Iris pigment epithelial cell (primary cell): ENCODE results near the gene SMC1B.
A peak's percentile ranks its signal among the peaks of the same experiment; 100 is the strongest.
"Not testable (repeated sequence)": the region's sequence is repeated elsewhere in the genome, so short reads cannot be mapped to it uniquely, and the experiment has no call there.

ENCODE experiments used
- DNase-seq: peaks from one replicate; pipeline ENCODE4 v3.0.0-alpha.2; 2011; ENCODE audit warnings: low read depth

Gene SMC1B

GRCh38 chr22:45445031-45445710 is 31.8 kb upstream of the SMC1B start:
- DNase-seq, result no peak

DNA sequence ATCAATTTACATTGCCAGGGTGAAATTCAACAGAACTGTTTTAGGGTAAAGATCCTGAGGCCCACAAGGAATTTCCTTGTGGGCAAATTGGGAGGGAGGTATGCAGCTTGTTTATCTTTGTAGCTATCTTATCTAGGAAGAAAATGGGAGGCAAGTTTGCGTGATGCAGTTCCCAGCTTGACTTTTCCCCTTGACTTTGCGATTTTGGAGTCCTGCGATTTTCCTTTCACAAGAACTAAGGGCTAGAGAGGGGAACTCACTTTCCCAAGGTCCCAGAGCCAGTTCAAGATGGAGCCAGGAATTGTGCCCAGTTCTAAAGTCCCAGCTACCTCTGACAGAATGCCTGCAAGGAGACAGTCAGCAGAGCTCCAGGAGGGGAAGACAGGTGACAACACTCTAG is 30.8 kb upstream of the SMC1B start:
- no peak for DNase-seq

DNA sequence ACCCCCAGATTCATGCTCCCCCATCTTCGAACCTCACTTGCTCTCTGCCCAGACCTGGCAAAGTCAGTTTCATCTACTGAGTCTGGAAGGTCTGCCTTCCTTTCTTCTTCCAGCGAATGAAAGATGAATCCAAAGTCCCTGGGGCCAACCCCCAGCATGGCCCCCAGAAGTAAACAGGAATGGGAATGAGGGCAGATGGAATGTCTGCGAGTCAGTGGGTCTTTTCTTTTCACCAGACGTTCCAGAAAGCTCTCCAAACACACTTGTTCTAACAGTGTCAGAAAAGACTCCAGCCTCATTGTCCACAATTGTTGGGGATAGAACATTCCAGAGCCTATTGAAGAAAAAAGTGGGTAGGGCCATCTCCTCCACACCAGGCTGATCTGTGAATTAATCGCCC is 28.7 kb upstream of the SMC1B start:
- DNase-seq, result no peak

GRCh38 chr22:45441138-45441537 is 27.7 kb upstream of the SMC1B start:
- DNase-seq, result peak; percentile 62

DNA sequence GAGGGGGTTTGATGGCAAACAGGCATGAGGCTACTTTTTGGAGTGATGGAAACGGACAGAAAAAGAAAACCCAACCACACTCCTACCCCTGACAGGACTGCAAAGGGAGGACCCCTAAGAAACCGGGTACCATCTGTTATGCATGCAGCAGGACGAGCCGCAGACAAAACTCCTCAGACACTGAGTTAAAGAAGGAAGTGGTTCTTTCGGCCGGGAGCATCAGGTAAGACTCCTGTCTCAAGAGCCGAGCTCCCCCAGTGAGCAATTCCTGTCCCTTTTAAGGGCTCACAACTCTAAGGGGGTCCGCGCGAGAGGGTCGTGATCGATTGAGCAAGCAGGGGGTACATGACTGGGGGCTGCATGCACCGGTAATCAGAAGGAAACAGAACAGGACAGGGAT is 27.3 kb upstream of the SMC1B start:
- not testable (repeated sequence) for DNase-seq

- DNase-seq, result no peak
Observed at GRCh38 chr22:45438336-45438735, 24.9 kb upstream of the SMC1B start.

DNA sequence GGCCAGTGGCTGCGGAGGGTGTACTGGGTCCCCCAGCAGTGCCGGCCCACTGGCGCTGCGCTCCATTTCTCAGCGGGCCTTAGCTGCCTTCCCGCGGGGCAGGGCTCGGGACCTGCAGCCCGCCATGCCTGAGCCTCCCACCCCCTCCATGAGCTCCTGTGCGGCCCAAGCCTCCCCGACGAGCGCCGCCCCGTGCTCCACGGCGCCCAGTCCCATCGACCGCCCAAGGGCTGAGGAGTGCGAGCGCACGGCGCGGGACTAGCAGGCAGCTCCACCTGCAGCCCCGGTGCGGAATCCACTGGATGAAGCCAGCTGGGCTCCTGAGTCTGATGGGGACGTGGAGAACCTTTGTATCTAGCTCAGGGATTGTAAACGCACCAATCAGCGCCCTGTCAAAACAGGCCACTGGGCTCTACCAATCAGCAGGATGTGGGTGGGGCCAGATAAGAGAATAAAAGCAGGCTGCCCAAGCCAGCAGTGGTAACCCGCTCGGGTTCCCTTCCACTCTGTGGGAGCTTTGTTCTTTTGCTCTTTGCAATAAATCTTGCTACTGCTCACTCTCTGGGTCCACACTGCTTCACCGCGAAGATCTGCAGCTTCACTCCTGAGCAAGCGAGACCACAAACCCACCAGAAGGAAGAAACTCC is 23.6 kb upstream of the SMC1B start:
- DNase-seq, result not testable (repeated sequence)

DNA sequence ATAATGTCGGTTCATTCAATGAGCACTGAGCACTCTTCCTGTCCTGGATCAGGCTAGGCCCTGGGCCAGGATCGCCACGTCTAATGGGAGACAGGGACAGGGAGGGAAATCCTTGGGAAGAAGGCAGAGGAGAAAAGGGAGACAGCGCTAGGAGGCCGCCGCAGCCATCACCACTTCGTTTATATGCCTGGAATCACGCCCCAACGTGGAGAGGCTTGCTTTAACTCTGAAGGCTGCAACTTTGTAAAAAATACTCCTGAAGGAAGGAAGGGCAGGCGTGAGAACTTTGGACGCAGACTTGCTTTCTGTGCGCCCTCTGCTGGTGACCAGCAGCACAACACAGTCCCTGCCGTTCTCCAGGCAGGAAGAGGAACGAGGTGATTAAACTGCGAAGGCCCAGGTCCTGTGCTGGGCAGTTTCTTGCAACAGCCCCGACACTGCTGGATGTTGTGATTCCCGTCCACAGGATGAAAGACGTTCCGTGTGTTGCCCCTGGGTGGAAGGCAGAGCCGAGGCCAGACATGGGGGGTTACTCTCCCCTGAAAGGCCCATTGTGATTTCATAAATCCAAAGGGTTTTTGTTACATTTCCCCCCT is 22.2 kb upstream of the SMC1B start:
- DNase-seq, result peak; percentile 87

DNA sequence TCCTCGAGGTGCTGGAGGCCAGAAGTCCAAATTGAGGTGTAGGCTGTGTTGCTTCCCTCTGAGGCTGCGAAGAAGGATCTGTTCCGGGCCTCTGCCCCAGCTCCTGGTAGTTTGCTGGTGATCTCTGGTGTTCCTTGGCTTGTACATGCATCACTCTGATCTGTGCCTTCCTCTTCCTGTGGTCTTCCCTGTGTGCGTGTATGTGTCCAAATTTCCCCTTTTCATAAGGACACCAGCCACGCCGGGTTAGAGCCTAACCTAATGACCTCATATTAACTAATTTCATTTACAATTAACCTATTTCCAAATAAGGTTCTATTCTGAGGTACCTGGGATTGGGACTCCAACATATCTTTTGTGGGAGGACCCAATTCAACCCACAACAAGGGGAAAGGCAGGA is 21.6 kb upstream of the SMC1B start:
- no peak for DNase-seq

DNA sequence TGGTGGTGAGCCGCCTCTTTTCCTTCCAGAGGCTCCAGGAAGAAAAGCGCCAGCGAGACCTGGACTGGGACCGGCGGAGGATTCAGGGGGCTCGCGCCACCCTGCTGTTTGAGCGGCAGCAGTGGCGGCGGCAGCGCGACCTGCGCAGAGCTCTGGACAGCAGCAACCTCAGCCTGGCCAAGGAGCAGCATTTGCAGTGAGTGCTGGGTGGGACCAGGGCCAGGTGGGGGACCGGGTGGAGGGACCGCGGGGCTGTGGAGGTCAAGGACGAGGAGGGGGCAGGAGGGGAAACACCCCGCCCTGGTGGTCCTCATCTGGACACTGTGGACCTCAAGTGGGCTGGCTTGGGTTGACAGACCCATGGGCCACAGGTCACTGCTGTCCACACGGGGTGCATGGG is 17.5 kb upstream of the SMC1B start:
- no peak for DNase-seq

DNA sequence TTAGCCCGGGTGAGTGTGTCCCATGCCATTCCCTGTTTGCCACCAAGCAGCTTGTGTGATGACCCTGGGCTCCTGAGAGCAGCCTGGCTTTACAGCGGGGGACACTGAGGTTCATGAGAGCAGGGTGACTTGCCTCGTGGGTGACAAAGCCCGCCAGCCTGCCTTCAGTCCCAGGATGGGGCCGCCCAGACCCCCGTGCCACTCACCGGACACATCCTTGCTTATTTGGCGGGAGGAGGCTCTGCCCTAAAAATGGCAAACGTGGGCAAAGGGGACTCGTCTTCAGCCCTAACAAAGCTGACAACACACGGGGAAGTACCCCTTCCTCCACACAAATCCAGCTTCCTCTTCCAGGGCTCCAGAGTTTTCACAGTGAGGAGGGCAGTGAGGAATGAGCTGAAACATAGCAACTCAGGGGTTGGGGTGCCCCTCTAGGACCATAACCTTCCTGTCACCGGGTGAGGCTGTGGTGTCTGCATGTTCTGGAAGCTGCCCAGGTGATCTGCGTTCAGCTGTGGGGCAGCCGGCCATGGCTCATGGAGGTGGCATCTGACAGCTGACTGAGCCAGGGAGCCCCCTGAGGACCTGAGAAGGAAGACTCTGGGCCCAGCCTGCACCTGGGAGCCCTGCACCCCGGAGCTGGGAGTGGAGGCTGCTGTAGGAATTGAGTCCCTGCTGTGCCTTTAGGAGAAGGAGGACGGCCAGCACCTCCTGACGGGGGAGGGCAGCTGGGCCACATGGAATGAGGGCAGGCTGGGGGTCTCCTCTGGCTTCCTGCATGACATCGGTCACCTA is 16.8 kb upstream of the SMC1B start:
- no peak for DNase-seq

GRCh38 chr22:45429424-45429823 is 16.0 kb upstream of the SMC1B start:
- no peak for DNase-seq

DNA sequence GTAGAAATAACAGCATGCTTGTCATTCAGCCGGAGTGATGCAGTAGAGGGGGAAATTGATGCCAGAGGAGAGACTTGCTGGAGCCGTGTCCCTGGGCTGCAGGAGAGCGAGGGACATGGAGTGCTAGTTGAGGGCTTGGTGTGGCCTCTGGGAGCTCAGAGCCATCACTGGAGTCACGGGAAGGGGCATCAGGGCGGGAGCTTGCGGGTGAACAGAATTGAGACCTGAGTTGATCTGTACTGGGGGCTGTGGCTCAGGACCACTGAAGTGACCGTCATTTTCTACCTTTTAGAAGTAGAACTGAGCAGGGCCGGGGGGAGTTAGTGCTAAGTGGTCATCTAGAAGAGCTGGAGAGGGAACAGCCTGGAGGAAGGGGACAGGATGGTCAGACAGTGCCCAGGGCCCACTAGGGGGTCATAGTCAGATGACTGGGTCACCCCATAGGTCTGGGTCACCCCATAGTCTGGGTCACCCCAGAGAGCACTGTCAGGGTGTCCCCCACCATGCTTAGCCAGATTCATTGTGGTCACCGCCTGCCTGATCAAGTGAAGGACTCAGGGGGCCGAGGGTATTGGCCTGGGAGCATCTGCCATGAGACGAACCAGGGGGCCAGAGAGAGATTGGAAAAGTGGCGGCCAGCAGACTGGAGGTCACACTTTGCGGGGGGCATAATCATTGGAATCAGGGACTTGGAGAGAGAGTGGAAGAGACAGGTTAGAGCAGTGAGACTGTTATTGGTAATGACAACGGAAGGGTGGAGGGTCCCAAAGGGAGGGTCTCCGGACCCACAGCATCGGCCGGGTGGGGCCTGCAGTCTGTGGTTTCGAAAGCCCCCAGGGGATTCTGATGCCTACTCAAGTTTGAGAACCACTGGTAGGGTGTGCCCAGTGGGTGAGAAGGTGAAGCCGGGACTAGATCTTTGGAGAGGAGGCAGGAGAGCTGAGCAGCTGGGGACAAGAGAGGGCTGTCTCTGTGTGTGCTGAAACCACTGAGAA is 15.3 kb upstream of the SMC1B start:
- DNase-seq, result no peak

DNA sequence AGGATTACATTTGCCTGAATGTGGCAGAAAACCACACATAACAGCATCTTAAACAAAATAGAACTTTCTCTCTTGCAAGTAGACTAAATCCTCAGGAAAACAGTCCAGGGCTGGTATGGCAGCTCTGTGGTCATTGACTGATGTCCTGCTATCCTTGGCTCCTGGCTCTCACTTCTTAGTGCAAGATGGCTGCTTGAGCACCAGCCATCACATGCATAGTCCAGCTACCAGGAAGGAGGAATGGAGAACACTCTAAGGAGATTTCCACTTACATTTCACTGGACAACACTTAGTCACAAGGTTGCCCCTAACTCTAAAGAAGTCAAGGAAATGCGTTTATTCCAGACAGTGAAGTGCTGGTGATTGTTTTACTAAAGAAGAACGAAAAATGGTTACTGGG is 13.7 kb upstream of the SMC1B start:
- DNase-seq, result no peak

- no peak for DNase-seq
Observed at GRCh38 chr22:45426387-45426786, 13.0 kb upstream of the SMC1B start.

DNA sequence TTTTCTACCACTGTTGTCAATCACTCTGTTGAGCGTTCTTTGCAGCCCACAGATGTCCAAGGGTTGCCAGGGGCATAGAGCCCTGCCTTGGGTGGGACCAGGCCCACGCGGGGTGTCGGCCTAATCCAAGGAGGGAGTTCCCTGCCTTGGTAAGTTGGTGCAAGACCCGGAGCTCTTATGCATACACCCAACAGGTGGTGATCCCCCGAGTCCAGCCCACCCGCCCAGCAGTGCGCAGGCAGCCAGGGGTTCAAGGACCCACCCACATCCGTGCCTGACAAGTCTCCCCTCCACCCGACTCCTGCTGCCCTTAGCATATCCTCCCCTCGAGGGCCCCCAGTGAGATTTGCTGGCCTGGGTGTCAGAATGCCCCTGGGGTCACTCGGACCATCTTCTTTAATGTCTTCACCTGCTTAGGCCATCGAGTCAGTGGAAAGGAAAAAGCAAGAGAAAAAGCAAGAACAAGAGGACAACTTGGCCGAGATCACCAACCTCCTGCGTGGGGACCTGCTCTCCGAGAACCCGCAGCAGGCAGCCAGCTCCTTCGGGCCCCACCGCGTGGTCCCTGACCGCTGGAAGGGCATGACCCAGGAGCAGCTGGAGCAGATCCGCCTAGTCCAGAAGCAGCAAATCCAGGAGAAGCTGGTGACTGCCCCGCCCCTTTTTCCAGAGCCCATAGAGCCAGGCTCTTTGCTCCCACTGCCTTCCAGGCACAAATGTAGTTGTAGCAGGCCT is 12.3 kb upstream of the SMC1B start:
- no peak for DNase-seq

DNA sequence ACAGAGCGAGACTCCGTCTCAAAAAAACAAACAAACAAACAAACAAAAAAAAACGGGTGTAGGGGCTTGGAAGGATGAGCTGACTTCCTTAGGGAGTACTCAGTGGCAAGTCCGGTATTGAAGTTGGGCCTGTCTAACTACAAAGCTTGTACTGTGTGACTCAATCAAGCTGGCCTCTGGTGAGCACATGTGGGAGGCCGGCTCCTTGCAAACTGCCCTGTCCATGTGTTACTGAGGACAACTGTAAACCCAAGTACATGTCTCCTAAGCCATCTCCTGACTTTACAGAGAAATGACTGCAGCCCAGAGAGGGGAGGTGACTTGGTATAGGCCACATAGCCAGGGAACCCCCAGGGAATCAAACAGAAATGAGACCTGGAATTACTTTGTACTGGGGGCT is 11.7 kb upstream of the SMC1B start:
- DNase-seq, result peak; percentile 41

DNA sequence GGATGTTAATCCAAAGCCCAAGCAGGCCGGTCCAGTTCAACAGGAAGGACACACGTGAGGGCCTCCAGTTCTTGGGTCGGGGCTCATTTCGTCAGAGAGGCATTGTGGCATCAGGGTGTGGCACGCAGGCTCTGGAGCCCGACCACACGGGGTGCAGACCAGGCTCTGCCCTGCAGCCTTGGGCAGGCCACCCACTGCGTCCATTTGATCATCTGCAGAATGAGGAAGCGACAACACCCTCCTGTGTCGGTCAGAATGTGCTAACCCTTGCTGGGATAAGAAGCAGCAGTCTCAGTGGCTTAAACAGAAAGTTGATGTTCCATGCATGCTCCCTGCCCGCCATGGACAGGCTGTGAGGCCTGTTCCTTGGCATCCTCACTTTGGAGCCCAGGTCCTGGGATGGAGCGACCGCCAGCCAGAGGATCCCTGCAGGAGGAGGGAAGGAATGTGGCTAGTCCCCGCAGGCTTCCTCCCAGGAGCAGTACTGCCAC is 10.9 kb upstream of the SMC1B start:
- DNase-seq, result no peak

DNA sequence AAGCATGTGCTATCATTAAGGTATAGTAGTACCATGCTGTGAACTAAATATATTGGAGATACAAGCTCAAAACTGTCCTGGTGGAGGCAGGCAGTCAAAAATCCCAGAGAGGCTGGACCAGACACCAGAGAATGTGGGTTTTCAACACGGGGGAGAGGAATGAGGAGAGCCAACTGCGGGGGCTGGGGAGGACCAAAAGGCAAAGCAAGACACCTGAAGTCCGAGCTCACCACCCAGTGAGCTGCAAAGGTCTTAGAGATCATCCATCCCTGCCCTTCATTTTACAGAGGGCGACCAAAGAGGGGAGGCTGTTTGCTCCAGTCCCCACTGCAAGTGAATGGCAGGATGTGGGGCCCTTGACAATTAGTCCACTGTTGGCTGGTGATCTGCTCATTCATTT is 10.1 kb upstream of the SMC1B start:
- DNase-seq, result no peak

DNA sequence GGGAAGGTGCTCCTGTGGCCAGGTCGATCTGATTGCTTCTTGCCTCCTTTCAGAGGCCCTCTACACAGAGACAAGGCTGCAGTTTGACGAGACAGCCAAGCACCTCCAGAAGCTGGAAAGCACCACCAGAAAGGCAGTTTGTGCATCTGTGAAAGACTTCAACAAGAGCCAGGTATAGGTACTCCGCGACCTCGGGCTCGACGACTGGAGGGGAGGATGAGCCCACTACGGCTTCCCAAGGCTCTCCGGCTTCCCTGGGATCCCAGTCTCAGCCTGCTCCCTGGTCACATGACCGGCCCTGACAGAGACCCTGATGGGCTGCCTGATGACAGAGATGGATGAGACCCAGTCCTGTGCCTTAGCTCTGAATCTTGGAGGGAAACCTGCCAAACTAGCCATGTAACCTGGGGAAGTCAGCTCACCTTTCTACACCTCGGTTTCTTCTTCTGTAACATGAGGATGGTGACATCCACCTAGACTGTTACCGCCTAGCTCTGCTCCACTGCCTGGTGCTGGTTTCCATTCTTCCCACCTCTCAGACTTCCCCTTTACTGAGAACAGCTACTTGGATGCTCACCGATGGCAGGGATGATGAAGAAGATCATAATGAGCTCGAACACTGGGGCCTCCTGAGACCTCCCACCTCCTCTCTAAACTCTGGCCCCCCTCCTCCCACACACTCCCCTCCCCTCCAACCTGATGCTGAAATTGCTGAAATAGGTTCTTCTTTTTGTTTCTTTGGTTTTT is 9.0 kb upstream of the SMC1B start:
- no peak for DNase-seq
